Measurements from ENCODE around the gene PCP4L1.
"Not testable (repeated sequence)": the region's sequence is repeated elsewhere in the genome, so short reads cannot be mapped to it uniquely, and the experiment has no call there.

The PCP4L1 gene

GRCh38 chr1:161238039-161238473 lies 20.5 kb upstream of the PCP4L1 start, which contains the start of gene NR1I3:
Gene NR1I3 (minus strand): TSS chr1:161238203. CDS start chr1:161236565, 1,638 bp downstream.
- Histone ChIP-seq H3K27me3 (ENCODE audit: insufficient read depth, poor library complexity, severe bottlenecking) (no peaks in the 10 kb centered on the region), H3K27ac (ENCODE audit: poor library complexity, severe bottlenecking) (no peak within 1 kb of the TSS), H3K4me1 (ENCODE audit: insufficient read depth, poor library complexity, severe bottlenecking) (no peaks in the 10 kb centered on the region), H3K4me3 (ENCODE audit: severe bottlenecking) (no peak within 1 kb of the TSS), H3K9me3 (ENCODE audit: severe bottlenecking) (no peaks in the 10 kb centered on the region), H3K36me3 (ENCODE audit: low read depth) (no peaks in the 10 kb centered on the region)
- ATAC-seq (ENCODE audit: low read depth) (peak; percentile 14; the same call in 1 of the 3 replicates), DNase-seq (ENCODE audit: low spot score) (no peak)
- TF ChIP-seq, protein P1, sequence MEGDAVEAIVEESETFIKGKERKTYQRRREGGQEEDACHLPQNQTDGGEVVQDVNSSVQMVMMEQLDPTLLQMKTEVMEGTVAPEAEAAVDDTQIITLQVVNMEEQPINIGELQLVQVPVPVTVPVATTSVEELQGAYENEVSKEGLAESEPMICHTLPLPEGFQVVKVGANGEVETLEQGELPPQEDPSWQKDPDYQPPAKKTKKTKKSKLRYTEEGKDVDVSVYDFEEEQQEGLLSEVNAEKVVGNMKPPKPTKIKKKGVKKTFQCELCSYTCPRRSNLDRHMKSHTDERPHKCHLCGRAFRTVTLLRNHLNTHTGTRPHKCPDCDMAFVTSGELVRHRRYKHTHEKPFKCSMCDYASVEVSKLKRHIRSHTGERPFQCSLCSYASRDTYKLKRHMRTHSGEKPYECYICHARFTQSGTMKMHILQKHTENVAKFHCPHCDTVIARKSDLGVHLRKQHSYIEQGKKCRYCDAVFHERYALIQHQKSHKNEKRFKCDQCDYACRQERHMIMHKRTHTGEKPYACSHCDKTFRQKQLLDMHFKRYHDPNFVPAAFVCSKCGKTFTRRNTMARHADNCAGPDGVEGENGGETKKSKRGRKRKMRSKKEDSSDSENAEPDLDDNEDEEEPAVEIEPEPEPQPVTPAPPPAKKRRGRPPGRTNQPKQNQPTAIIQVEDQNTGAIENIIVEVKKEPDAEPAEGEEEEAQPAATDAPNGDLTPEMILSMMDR (IDR thresholded peaks at IDR 0.05; ENCODE audit: poor library complexity, severe bottlenecking): no peak

- H3K9me3 ChIP-seq (ENCODE audit: severe bottlenecking): no peaks in the 10 kb centered on the region
- no peaks in the 10 kb centered on the region for H3K27me3 ChIP-seq (ENCODE audit: insufficient read depth, poor library complexity, severe bottlenecking)
- TF ChIP-seq, protein P1 (IDR thresholded peaks at IDR 0.05; ENCODE audit: poor library complexity, severe bottlenecking): no peak
- DNase-seq (ENCODE audit: low spot score): no peak
- H3K4me3 ChIP-seq (ENCODE audit: severe bottlenecking): no peak overlapping the region
- no peaks in the 10 kb centered on the region for H3K4me1 ChIP-seq (ENCODE audit: insufficient read depth, poor library complexity, severe bottlenecking)
- no peaks in the 10 kb centered on the region for H3K36me3 ChIP-seq (ENCODE audit: low read depth)
- no peak for ATAC-seq (ENCODE audit: low read depth)
- H3K27ac ChIP-seq (ENCODE audit: poor library complexity, severe bottlenecking): no peak overlapping the region
These were observed 16.9 kb upstream of the PCP4L1 start for GRCh38 chr1:161241682-161242081.

GRCh38 chr1:161242313-161242712 lies 16.2 kb upstream of the PCP4L1 start:
- no peak overlapping the region for H3K27ac ChIP-seq (ENCODE audit: poor library complexity, severe bottlenecking)
- no peaks in the 10 kb centered on the region for H3K9me3 ChIP-seq (ENCODE audit: severe bottlenecking)
- DNase-seq (ENCODE audit: low spot score) (no peak), ATAC-seq (ENCODE audit: low read depth) (no peak)
- no peaks in the 10 kb centered on the region for H3K36me3 ChIP-seq (ENCODE audit: low read depth)
- H3K4me3 ChIP-seq (ENCODE audit: severe bottlenecking): no peak overlapping the region
- no peaks in the 10 kb centered on the region for H3K27me3 ChIP-seq (ENCODE audit: insufficient read depth, poor library complexity, severe bottlenecking)
- no peaks in the 10 kb centered on the region for H3K4me1 ChIP-seq (ENCODE audit: insufficient read depth, poor library complexity, severe bottlenecking)
- TF ChIP-seq, protein P1 (IDR thresholded peaks at IDR 0.05; ENCODE audit: poor library complexity, severe bottlenecking): no peak

DNA sequence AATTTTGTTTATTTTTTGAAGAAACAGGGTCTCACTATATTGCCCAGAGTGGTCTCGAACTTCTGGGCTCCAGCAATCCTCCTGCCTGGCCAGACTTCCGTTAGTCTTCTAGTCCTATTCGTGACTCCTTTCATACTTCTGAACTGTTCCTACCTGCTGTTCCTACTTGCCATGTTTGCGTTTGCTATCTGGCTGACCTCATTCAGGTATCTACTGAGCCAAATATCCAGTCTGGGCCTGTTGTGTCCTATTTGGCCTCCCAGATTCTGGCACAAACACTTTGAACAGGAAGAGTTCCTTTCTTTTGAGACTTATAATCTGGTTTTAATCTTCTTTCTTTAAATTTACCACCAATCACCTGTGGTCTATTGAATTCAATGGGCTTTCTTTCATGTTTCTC lies 13.7 kb upstream of the PCP4L1 start:
- H3K4me1 ChIP-seq (ENCODE audit: insufficient read depth, poor library complexity, severe bottlenecking): no peaks in the 10 kb centered on the region
- no peak overlapping the region for H3K27ac ChIP-seq (ENCODE audit: poor library complexity, severe bottlenecking)
- DNase-seq (ENCODE audit: low spot score): no peak
- TF ChIP-seq, protein P1 (IDR thresholded peaks at IDR 0.05; ENCODE audit: poor library complexity, severe bottlenecking): no peak
- H3K36me3 ChIP-seq (ENCODE audit: low read depth): no peaks in the 10 kb centered on the region
- H3K9me3 ChIP-seq (ENCODE audit: severe bottlenecking): no peaks in the 10 kb centered on the region
- no peak overlapping the region for H3K4me3 ChIP-seq (ENCODE audit: severe bottlenecking)
- peak; percentile 46; the same call in 2 of the 3 replicates for ATAC-seq (ENCODE audit: low read depth)
- H3K27me3 ChIP-seq (ENCODE audit: insufficient read depth, poor library complexity, severe bottlenecking): no peaks in the 10 kb centered on the region

GRCh38 chr1:161250100-161250499 lies 8.4 kb upstream of the PCP4L1 start:
- not testable (repeated sequence) for H3K4me3 ChIP-seq (ENCODE audit: severe bottlenecking); DNase-seq (ENCODE audit: low spot score); ATAC-seq (ENCODE audit: low read depth); H3K27ac ChIP-seq (ENCODE audit: poor library complexity, severe bottlenecking); H3K36me3 ChIP-seq (ENCODE audit: low read depth); H3K27me3 ChIP-seq (ENCODE audit: insufficient read depth, poor library complexity, severe bottlenecking); H3K9me3 ChIP-seq (ENCODE audit: severe bottlenecking); H3K4me1 ChIP-seq (ENCODE audit: insufficient read depth, poor library complexity, severe bottlenecking)

Measured in RWPE2 (cell line).